SU-DHL-6 (cell line): ENCODE data around the gene BCO1.

ENCODE experiments used
- H2AFZ ChIP-seq: fragments of 200-600 bp; sonication (generic); 2 replicates; pipeline ENCODE4 v1.6.1; 2014; ENCODE audit warnings: low read depth, mild to moderate bottlenecking, moderate library complexity, mixed read lengths, antibody characterized with exemption, low read length; ENCODE audit not compliant: severe bottlenecking
- H3F3A ChIP-seq: fragments of 200-600 bp; shearing (Covaris generic); 2 replicates; pipeline ENCODE4 v1.6.0; 2016; ENCODE audit warnings: antibody characterized with exemption, mild to moderate bottlenecking; ENCODE audit not compliant: insufficient read depth
- H3K27ac ChIP-seq: fragments of 200-600 bp; sonication (generic); 2 replicates; pipeline ENCODE4 v1.5.1; 2016; ENCODE audit warnings: low read depth, mild to moderate bottlenecking, low read length, moderate library complexity, mixed read lengths
- H3K27me3 ChIP-seq: fragments of 200-600 bp; sonication (generic), shearing (Covaris generic); 2 replicates; pipeline ENCODE4 v1.6.0; 2014; ENCODE audit warnings: mild to moderate bottlenecking, low read length
- H3K36me3 ChIP-seq: fragments of 200-600 bp; sonication (generic); 2 replicates; pipeline ENCODE4 v1.6.1; 2014; ENCODE audit warnings: mild to moderate bottlenecking, low read length, mixed read lengths
- H3K4me2 ChIP-seq: fragments of 300-600, 200-600 bp; shearing (Covaris generic), sonication (generic); 2 replicates; pipeline ENCODE4 v1.6.0; 2014; ENCODE audit warnings: low read length, low read depth, mild to moderate bottlenecking; ENCODE audit not compliant: poor library complexity, severe bottlenecking
- H3K4me3 ChIP-seq: fragments of 200-600 bp; sonication (generic); 2 replicates; pipeline ENCODE4 v1.5.1; 2014; ENCODE audit warnings: antibody characterized with exemption, low read length, mild to moderate bottlenecking, mixed read lengths; ENCODE audit not compliant: insufficient read depth, poor library complexity, severe bottlenecking
- H3K79me2 ChIP-seq: fragments of 200-600 bp; sonication (generic); 2 replicates; pipeline ENCODE4 v1.6.1; 2014; ENCODE audit warnings: mild to moderate bottlenecking, low read length, moderate library complexity; ENCODE audit not compliant: insufficient read depth
- H3K9ac ChIP-seq: fragments of 200-600 bp; sonication (generic); 2 replicates; pipeline ENCODE4 v1.7.0; 2014; ENCODE audit warnings: mild to moderate bottlenecking, low read length
- H3K9me2 ChIP-seq: fragments of 200-600 bp; sonication (generic); replicated peaks from 2 replicates; pipeline ENCODE4 v1.6.1; 2014; ENCODE audit warnings: low read length; ENCODE audit not compliant: insufficient read depth
- H3K9me3 ChIP-seq: fragments of 200-600 bp; sonication (generic); 2 replicates; pipeline ENCODE4 v1.6.1; 2014; ENCODE audit warnings: low read length, mixed read lengths; ENCODE audit not compliant: insufficient read depth
- H4K20me1 ChIP-seq: fragments of 200-600 bp; sonication (generic); 2 replicates; pipeline ENCODE4 v1.6.1; 2014; ENCODE audit warnings: low read depth, mild to moderate bottlenecking, antibody characterized with exemption, low read length, moderate library complexity, mixed read lengths
- CTCF ChIP-seq: fragments of 200-600 bp; sonication (generic); IDR thresholded peaks from one replicate; pipeline ENCODE4 v1.5.1; 2017; ENCODE audit warnings: antibody characterized with exemption, mild to moderate bottlenecking, low read length, moderate library complexity; ENCODE audit not compliant: insufficient read depth, poor library complexity, severe bottlenecking
- EZH2phosphoT487 ChIP-seq: fragments of 200-600 bp; sonication (generic), shearing (Covaris generic); conservative IDR thresholded peaks from 2 replicates; pipeline ENCODE4 v1.6.1; 2018; ENCODE audit warnings: mild to moderate bottlenecking, antibody characterized with exemption, low read length, moderate library complexity, mixed read lengths

BCO1 gene

GRCh38 chr16:81280393-81280792 is 41.9 kb downstream of the BCO1 start:
- H3K27me3 ChIP-seq: no peaks in the 10 kb centered on the region
- H3K4me2 ChIP-seq: no peak overlapping the region
- no peak for TF ChIP-seq CTCF
- no peak for TF ChIP-seq EZH2phosphoT487
- H3K27ac ChIP-seq: no peak overlapping the region
- H3K4me3 ChIP-seq: no peak overlapping the region
- H2AFZ ChIP-seq: no peak overlapping the region
- no peaks in the 10 kb centered on the region for H3K79me2 ChIP-seq
- H3K9me3 ChIP-seq: no peaks in the 10 kb centered on the region
- H4K20me1 ChIP-seq: no peaks in the 10 kb centered on the region
- H3K36me3 ChIP-seq: no peaks in the 10 kb centered on the region
- no peaks in the 10 kb centered on the region for H3K9me2 ChIP-seq
- H3F3A ChIP-seq: no peaks in the 10 kb centered on the region
- H3K9ac ChIP-seq: no peak overlapping the region

GRCh38 chr16:81283044-81283443 is 44.6 kb downstream of the BCO1 start:
- Histone ChIP-seq H3K27me3 (no peaks in the 10 kb centered on the region), H3K9ac (no peak overlapping the region), H3K9me2 (no peaks in the 10 kb centered on the region), H3K36me3 (no peaks in the 10 kb centered on the region), H3K4me2 (no peak overlapping the region), H3K79me2 (no peaks in the 10 kb centered on the region), H3F3A (no peaks in the 10 kb centered on the region), H2AFZ (no peak overlapping the region), H4K20me1 (no peaks in the 10 kb centered on the region), H3K27ac (no peak overlapping the region), H3K9me3 (no peaks in the 10 kb centered on the region), H3K4me3 (no peak overlapping the region)
- TF ChIP-seq CTCF: no peak
- no peak for TF ChIP-seq EZH2phosphoT487

- TF ChIP-seq CTCF (no peak), EZH2phosphoT487 (no peak)
- Histone ChIP-seq H3K27ac (no peak overlapping the region), H3K36me3 (no peaks in the 10 kb centered on the region), H3K9me3 (no peaks in the 10 kb centered on the region), H3F3A (no peaks in the 10 kb centered on the region), H3K9me2 (no peaks in the 10 kb centered on the region), H3K27me3 (no peaks in the 10 kb centered on the region), H3K4me2 (no peak overlapping the region), H3K4me3 (no peak overlapping the region), H2AFZ (no peak overlapping the region), H3K79me2 (no peaks in the 10 kb centered on the region), H4K20me1 (no peaks in the 10 kb centered on the region), H3K9ac (no peak overlapping the region)
Measured at GRCh38 chr16:81284995-81285600, 46.6 kb downstream of the BCO1 start.
